Lower leg skin (tissue), 3 donors: ENCODE results near the gene LRRC66.

Source experiments
- POLR2A ChIP-seq, 2 donors: fragments of 450-650 bp; IDR thresholded peaks; one replicate each; pipeline ENCODE4 v1.6.1; 2016 to 2017; ENCODE audit warnings: antibody characterized with exemption in 2 of 2, mild to moderate bottlenecking in 1 of 2, moderate library complexity in 1 of 2
- TF ChIP-seq, protein P1 (sequence below), 3 donors: fragments of 450-650 bp; IDR thresholded peaks; one replicate each; pipeline ENCODE4 v1.5.1; 2016; ENCODE audit warnings: antibody characterized with exemption in 3 of 3, mild to moderate bottlenecking in 3 of 3, moderate library complexity in 2 of 3

DNA sequence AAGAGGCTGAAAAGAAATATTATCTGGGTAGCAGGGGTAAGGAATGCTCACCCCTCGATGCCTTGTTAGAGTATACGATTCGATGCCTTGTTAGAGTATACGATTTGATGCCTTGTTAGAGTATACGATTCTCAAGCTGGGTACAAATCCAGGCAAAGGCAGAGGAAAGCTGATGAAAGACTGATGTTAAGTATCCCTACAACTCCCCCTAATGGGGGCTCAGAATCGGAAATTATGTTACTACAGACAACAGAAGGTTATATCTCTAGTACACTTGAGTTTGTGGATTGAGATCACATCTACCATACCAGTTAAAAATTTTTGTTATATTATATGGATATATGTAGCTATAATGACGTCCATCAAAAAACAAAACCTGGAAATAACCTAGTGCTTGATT is 4.8 kb downstream of the LRRC66 start:
- TF ChIP-seq, protein P1, sequence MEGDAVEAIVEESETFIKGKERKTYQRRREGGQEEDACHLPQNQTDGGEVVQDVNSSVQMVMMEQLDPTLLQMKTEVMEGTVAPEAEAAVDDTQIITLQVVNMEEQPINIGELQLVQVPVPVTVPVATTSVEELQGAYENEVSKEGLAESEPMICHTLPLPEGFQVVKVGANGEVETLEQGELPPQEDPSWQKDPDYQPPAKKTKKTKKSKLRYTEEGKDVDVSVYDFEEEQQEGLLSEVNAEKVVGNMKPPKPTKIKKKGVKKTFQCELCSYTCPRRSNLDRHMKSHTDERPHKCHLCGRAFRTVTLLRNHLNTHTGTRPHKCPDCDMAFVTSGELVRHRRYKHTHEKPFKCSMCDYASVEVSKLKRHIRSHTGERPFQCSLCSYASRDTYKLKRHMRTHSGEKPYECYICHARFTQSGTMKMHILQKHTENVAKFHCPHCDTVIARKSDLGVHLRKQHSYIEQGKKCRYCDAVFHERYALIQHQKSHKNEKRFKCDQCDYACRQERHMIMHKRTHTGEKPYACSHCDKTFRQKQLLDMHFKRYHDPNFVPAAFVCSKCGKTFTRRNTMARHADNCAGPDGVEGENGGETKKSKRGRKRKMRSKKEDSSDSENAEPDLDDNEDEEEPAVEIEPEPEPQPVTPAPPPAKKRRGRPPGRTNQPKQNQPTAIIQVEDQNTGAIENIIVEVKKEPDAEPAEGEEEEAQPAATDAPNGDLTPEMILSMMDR (IDR thresholded peaks at IDR 0.05) = no peak
- TF ChIP-seq POLR2A (IDR thresholded peaks at IDR 0.05) = no peak
